ENCODE measurements around the gene ANO10. TPM values are rescaled to one million over a fixed set of nuclear protein-coding genes. Genes with fewer than 3 reads are reported as not detected.

Gene ANO10
- total RNA-seq, 2 donors from 2014 or later = 83.8 to 112 TPM

DNA sequence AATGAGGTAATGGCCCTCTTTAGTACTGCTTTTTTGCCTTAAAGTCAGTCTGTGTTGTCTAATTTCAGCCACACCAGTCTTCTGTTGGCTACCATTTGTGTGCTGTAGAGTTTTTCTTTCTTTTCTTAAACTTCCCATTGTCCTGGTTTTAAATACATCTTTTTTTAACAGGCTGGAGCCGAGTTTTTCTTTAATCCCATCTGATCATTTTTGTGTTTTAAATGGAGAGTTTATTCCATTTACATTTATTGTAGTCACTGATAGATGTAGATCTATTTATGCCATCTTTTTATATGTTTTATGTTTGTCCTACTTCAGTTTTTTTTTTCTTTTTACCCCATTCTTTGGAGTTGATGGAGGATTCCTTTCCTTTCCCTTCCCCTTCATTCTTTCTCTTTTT lies 286.0 kb downstream of the ANO10 start:
- Mint-ChIP-seq H3K4me1 (no peaks in the 10 kb centered on the region), H3K27me3 (ENCODE audit: insufficient read depth) (no peaks in the 10 kb centered on the region), H3K27ac (no peak overlapping the region), H3K36me3 (ENCODE audit: low read depth) (peaks cover 71% of the 10 kb centered on the region), H3K4me3 (no peak overlapping the region), H3K9me3 (peaks cover 44% of the 10 kb centered on the region)
- Histone ChIP-seq H3K9me3 (ENCODE audit: control insufficient read depth, low read length) (peaks cover 45% of the 10 kb centered on the region), H3K27me3 (ENCODE audit: control insufficient read depth, insufficient read depth, low read length, poor library complexity, severe bottlenecking) (no peaks in the 10 kb centered on the region), H3K4me1 (ENCODE audit: control insufficient read depth, insufficient read depth, low read length) (no peaks in the 10 kb centered on the region), H3K27ac (ENCODE audit: low read depth, low read length) (no peak overlapping the region), H3K36me3 (ENCODE audit: control insufficient read depth, insufficient read depth, low read length) (peaks cover 61% of the 10 kb centered on the region), H3K4me3 (ENCODE audit: low read length) (peak overlapping the region; percentile 8), H3K9ac (ENCODE audit: extremely low read depth, low read length, poor library complexity, severe bottlenecking) (no peak overlapping the region)
- TF ChIP-seq, protein P1, sequence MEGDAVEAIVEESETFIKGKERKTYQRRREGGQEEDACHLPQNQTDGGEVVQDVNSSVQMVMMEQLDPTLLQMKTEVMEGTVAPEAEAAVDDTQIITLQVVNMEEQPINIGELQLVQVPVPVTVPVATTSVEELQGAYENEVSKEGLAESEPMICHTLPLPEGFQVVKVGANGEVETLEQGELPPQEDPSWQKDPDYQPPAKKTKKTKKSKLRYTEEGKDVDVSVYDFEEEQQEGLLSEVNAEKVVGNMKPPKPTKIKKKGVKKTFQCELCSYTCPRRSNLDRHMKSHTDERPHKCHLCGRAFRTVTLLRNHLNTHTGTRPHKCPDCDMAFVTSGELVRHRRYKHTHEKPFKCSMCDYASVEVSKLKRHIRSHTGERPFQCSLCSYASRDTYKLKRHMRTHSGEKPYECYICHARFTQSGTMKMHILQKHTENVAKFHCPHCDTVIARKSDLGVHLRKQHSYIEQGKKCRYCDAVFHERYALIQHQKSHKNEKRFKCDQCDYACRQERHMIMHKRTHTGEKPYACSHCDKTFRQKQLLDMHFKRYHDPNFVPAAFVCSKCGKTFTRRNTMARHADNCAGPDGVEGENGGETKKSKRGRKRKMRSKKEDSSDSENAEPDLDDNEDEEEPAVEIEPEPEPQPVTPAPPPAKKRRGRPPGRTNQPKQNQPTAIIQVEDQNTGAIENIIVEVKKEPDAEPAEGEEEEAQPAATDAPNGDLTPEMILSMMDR (conservative IDR thresholded peaks at IDR 0.05) = no peak
- DNase-seq = no peak
- 80% methylated on average over 1 of the region's 1 CpG; no CpG with 5 or more reads in 1 of the 2 experiments for WGBS, 2 experiments (ENCODE audit: insufficient coverage in 1 of 2, insufficient read length in 1 of 2)

DNA sequence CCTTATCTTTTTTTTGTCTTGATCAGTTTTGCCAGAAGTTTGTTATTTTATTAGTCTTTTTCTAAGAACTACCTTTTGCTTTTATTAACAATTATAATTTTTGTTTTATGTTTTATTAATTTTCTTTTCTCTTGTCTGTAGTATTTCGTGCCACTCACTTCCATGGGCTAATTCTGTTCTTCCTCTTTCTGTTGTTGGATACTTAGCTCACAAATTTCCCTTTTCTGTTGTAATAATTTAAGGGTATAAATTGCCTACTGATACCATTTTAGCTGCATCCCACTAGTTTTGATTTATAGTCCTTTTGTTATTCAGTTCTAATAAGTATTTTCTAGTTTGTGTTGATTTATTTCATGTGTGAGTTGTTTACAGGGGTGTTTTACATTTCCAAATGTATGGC lies 286.8 kb downstream of the ANO10 start:
- TF ChIP-seq, protein P1 (conservative IDR thresholded peaks at IDR 0.05) = no peak
- H3K4me1 ChIP-seq (ENCODE audit: control insufficient read depth, insufficient read depth, low read length) = no peaks in the 10 kb centered on the region
- peak overlapping the region; percentile 8 for H3K4me3 ChIP-seq (ENCODE audit: low read length)
- H3K27me3 ChIP-seq (ENCODE audit: control insufficient read depth, insufficient read depth, low read length, poor library complexity, severe bottlenecking) = no peaks in the 10 kb centered on the region
- Mint-ChIP-seq H3K27ac (no peak overlapping the region), H3K4me3 (no peak overlapping the region), H3K9me3 (peaks cover 44% of the 10 kb centered on the region), H3K27me3 (ENCODE audit: insufficient read depth) (no peaks in the 10 kb centered on the region), H3K36me3 (ENCODE audit: low read depth) (peaks cover 63% of the 10 kb centered on the region), H3K4me1 (no peaks in the 10 kb centered on the region)
- DNase-seq = no peak
- peaks cover 45% of the 10 kb centered on the region for H3K9me3 ChIP-seq (ENCODE audit: control insufficient read depth, low read length)
- WGBS, 2 experiments (ENCODE audit: insufficient coverage in 1 of 2, insufficient read length in 1 of 2) = 83% methylated on average over 1 of the region's 1 CpG; no CpG with 5 or more reads in 1 of the 2 experiments
- no peak overlapping the region for H3K27ac ChIP-seq (ENCODE audit: low read depth, low read length)
- H3K36me3 ChIP-seq (ENCODE audit: control insufficient read depth, insufficient read depth, low read length) = peaks cover 53% of the 10 kb centered on the region
- no peak overlapping the region for H3K9ac ChIP-seq (ENCODE audit: extremely low read depth, low read length, poor library complexity, severe bottlenecking)

DNA sequence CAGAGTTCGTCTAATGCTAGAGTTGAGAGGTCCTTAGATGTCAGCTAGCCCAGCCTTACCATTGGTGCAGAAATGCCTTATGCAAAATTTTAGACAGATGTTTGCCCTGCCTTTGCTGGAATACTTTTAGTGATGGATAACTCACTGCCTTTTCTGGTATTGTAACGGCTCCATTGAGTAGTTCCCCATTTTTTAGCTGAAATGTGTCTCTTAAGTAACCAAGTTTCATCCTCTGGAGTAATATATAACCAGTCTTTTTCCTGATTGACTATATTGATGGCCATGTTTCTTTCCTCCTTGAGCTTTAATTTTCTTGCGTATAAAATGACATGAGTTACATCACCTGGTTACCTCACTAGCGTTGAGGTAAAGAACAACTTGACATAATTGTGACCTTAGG lies 290.4 kb downstream of the ANO10 start:
- Histone ChIP-seq H3K4me1 (ENCODE audit: control insufficient read depth, insufficient read depth, low read length) (no peaks in the 10 kb centered on the region), H3K27ac (ENCODE audit: low read depth, low read length) (peak overlapping the region; percentile 48), H3K4me3 (ENCODE audit: low read length) (no peak overlapping the region), H3K36me3 (ENCODE audit: control insufficient read depth, insufficient read depth, low read length) (peaks cover 29% of the 10 kb centered on the region), H3K9me3 (ENCODE audit: control insufficient read depth, low read length) (peaks cover 15% of the 10 kb centered on the region), H3K9ac (ENCODE audit: extremely low read depth, low read length, poor library complexity, severe bottlenecking) (no peak overlapping the region), H3K27me3 (ENCODE audit: control insufficient read depth, insufficient read depth, low read length, poor library complexity, severe bottlenecking) (no peaks in the 10 kb centered on the region)
- peaks cover 17% of the 10 kb centered on the region for H3K9me3 Mint-ChIP-seq
- WGBS, 2 experiments (ENCODE audit: insufficient coverage in 1 of 2, insufficient read length in 1 of 2) = 81 to 94% methylated on average over 4 of the region's 4 CpGs
- TF ChIP-seq, protein P1 (conservative IDR thresholded peaks at IDR 0.05) = no peak
- no peaks in the 10 kb centered on the region for H3K27me3 Mint-ChIP-seq (ENCODE audit: insufficient read depth)
- no peak overlapping the region for H3K27ac Mint-ChIP-seq
- DNase-seq = no peak
- H3K4me3 Mint-ChIP-seq = no peak overlapping the region
- H3K4me1 Mint-ChIP-seq = no peaks in the 10 kb centered on the region
- peaks cover 32% of the 10 kb centered on the region for H3K36me3 Mint-ChIP-seq (ENCODE audit: low read depth)
